DOHH2 (cell line): ENCODE measurements around the gene UQCC5.

Experiments
- CTCF ChIP-seq: fragments of 200-600 bp; sonication (generic); IDR thresholded peaks from one replicate; pipeline ENCODE4 v1.5.1; 2014; ENCODE audit warnings: antibody characterized with exemption, mild to moderate bottlenecking, low read depth, low read length; ENCODE audit not compliant: poor library complexity, severe bottlenecking
- EZH2phosphoT487 ChIP-seq: fragments of 200-600 bp; sonication (generic); IDR thresholded peaks from 2 replicates; pipeline ENCODE4 v1.6.1; 2017; ENCODE audit warnings: borderline replicate concordance, mild to moderate bottlenecking, antibody characterized with exemption, low read length, moderate library complexity, mixed read lengths

GRCh38 chr3:52494886-52495495 lies 41.4 kb upstream of the UQCC5 start, which contains the start of gene STAB1:
- TF ChIP-seq CTCF (no peak), EZH2phosphoT487 (no peak)
